K562 (cell line): Measurements from ENCODE around the gene GIPC3. TPM values are rescaled to one million over a fixed set of nuclear protein-coding genes. Genes with fewer than 3 reads are reported as not detected.

Experiments
- ATAC-seq: fragments of 200-7000 bp; cut with Tn5 transposase; 3 replicates; pipeline ENCODE4 v1.9.1; 2020; ENCODE audit warnings: moderate library complexity
- BruUV-seq: library from RNA; stranded (reverse); fragments of 400-500 nt; replicated peaks from 2 replicates; lab custom pipeline; 2021; lab: Mats Ljungman, UMichigan
- CTCF ChIA-PET: fragments of 300-600 bp; formaldehyde crosslinking; extraction: SDS; loops from one replicate; lab custom pipeline; 2021; ENCODE audit warnings: low intra/inter-chr PET ratio; lab: Yijun Ruan, JAX
- POLR2A ChIA-PET: fragments of 300-600, 350-650 bp; sonication (Branson Sonifier 250); formaldehyde crosslinking; extraction: SDS; loops from one replicate; lab custom pipeline; 2021; ENCODE audit warnings: antibody characterized with exemption, inconsistent platforms; lab: Yijun Ruan, JAX
- DNase-seq, 4 experiments: peaks; one replicate each; pipeline versions ENCODE4 v3.0.0 to v3.0.0-alpha.2; 2011 to 2018; ENCODE audit warnings: low spot score in 3 of 4, mixed read lengths in 3 of 4; ENCODE audit errors: extremely low read depth in 1 of 4
- FAIRE-seq: peaks from 2 replicates; lab custom pipeline; 2011; peaks lifted over from hg19 to GRCh38; lab: Jason Lieb, UNC
- H2AFZ ChIP-seq: 2 replicates; pipeline ENCODE4 v1.6.0; 2011; ENCODE audit warnings: low read depth, low read length, control low read depth, inconsistent platforms
- H3K27ac ChIP-seq: fragments of 200-600 bp; 3 replicates; pipeline ENCODE4 v1.8.0; 2011; ENCODE audit warnings: low read depth, mild to moderate bottlenecking, control low read depth, inconsistent platforms, low read length, moderate library complexity, mixed read lengths; ENCODE audit errors: extremely low read depth
- H3K27me3 ChIP-seq, 2 experiments: fragments of 300-600 bp in 1 of 2; 2 replicates in 1 of 2; 3 replicates in 1 of 2; pipeline versions ENCODE4 v1.6.0 to v1.8.0; 2011; ENCODE audit warnings: inconsistent platforms in 2 of 2, low read length in 2 of 2, mild to moderate bottlenecking in 1 of 2, mixed read lengths in 1 of 2, moderate library complexity in 1 of 2; ENCODE audit not compliant: control insufficient read depth in 2 of 2, insufficient read depth in 2 of 2
- H3K36me3 ChIP-seq: fragments of 300-600 bp; 3 replicates; pipeline ENCODE4 v1.8.0; 2011; ENCODE audit warnings: mild to moderate bottlenecking, low read length, inconsistent platforms; ENCODE audit not compliant: control insufficient read depth, insufficient read depth
- H3K4me1 ChIP-seq, 2 experiments: fragments of 200-600 bp in 1 of 2; replicated peaks in 1 of 2; 2 replicates in 1 of 2; 3 replicates in 1 of 2; pipeline versions ENCODE4 v1.5.1 to v1.8.0; 2011; ENCODE audit warnings: inconsistent platforms in 2 of 2, low read length in 2 of 2, mild to moderate bottlenecking in 1 of 2, mixed read lengths in 1 of 2, moderate library complexity in 1 of 2; ENCODE audit not compliant: control insufficient read depth in 2 of 2, insufficient read depth in 2 of 2
- H3K4me2 ChIP-seq: 2 replicates; pipeline ENCODE4 v1.6.1; 2011; ENCODE audit warnings: low read length, control low read depth, inconsistent platforms, mixed read lengths; ENCODE audit not compliant: insufficient read depth
- H3K4me3 ChIP-seq: fragments of 200-600 bp; sonication (generic), shearing (Covaris generic); 2 replicates; pipeline ENCODE4 v1.5.1; 2016; ENCODE audit warnings: control low read depth, inconsistent platforms
- H3K79me2 ChIP-seq: fragments of 200-600 bp; 3 replicates; pipeline ENCODE4 v1.8.0; 2011; ENCODE audit warnings: low read length, inconsistent platforms; ENCODE audit not compliant: control insufficient read depth, insufficient read depth
- H3K9ac ChIP-seq, 2 experiments: 2 replicates each; pipeline versions ENCODE4 v1.6.0 to v1.6.1; 2011; ENCODE audit warnings: low read depth in 2 of 2, low read length in 2 of 2, control low read depth in 1 of 2, inconsistent platforms in 1 of 2, mild to moderate bottlenecking in 1 of 2, mixed read lengths in 1 of 2; ENCODE audit not compliant: insufficient read depth in 1 of 2
- H3K9me1 ChIP-seq: one replicate; pipeline ENCODE4 v1.6.0; 2011; ENCODE audit warnings: inconsistent platforms, mild to moderate bottlenecking, low read length, moderate library complexity; ENCODE audit not compliant: control insufficient read depth, insufficient read depth
- H3K9me3 ChIP-seq: replicated peaks from 2 replicates; pipeline ENCODE4 v1.5.1; 2011; ENCODE audit warnings: low read depth, low read length, inconsistent platforms; ENCODE audit not compliant: control insufficient read depth, insufficient read depth
- H4K20me1 ChIP-seq: replicated peaks from 2 replicates; pipeline ENCODE4 v1.6.1; 2011; ENCODE audit warnings: low read length, inconsistent platforms, mixed read lengths; ENCODE audit not compliant: control insufficient read depth, insufficient read depth
- ARID3B ChIP-seq: fragments of 250-450 bp; sonication (Bioruptor Pico); IDR thresholded peaks from 2 replicates; pipeline ENCODE4 v1.4.0; 2020; ENCODE audit warnings: borderline replicate concordance
- ATF6 ChIP-seq: sonication (generic); formaldehyde crosslinking; IDR thresholded peaks from 2 replicates; pipeline ENCODE4 v1.4.0; 2020; ENCODE audit warnings: mild to moderate bottlenecking, missing genetic modification reagents
- CXXC5 ChIP-seq: fragments of 250-450 bp; sonication (Bioruptor Pico); IDR thresholded peaks from 2 replicates; pipeline ENCODE4 v1.8.0; 2022; ENCODE audit warnings: inconsistent platforms, mild to moderate bottlenecking, moderate library complexity
- KDM1A ChIP-seq, 2 experiments: fragments of 450-650 bp; IDR thresholded peaks; 2 replicates each; pipeline ENCODE4 v1.6.1; 2016; ENCODE audit warnings: mild to moderate bottlenecking in 2 of 2
- MAZ ChIP-seq, 2 experiments: fragments of 450-650 bp in 1 of 2; sonication (generic) in 1 of 2; formaldehyde crosslinking; IDR thresholded peaks in 1 of 2; conservative IDR thresholded peaks in 1 of 2; 2 replicates each; pipeline versions ENCODE4 v1.4.0 to v1.5.0; 2020; ENCODE audit warnings: mild to moderate bottlenecking in 1 of 2, missing genetic modification reagents in 1 of 2
- RFX7 ChIP-seq: fragments of 250-450 bp; sonication (Bioruptor Pico); IDR thresholded peaks from 2 replicates; pipeline ENCODE4 v1.5.1; 2021; ENCODE audit warnings: mild to moderate bottlenecking
- TARDBP ChIP-seq: fragments of 450-650 bp; IDR thresholded peaks from 2 replicates; pipeline ENCODE4 v1.6.1; 2016
- ZBTB17 ChIP-seq: fragments of 450-650 bp; formaldehyde crosslinking; IDR thresholded peaks from 2 replicates; pipeline ENCODE4 v1.4.0; 2020; ENCODE audit warnings: mild to moderate bottlenecking
- ZBTB7A ChIP-seq: IDR thresholded peaks from 2 replicates; pipeline ENCODE4 v1.6.1; 2011; ENCODE audit warnings: low read depth, mild to moderate bottlenecking, low read length, moderate library complexity, borderline replicate concordance; ENCODE audit not compliant: control insufficient read depth
- ZFP36 ChIP-seq: fragments of 150-350 bp; IDR thresholded peaks from 2 replicates; pipeline ENCODE4 v1.6.1; 2018; ENCODE audit warnings: low read length, low read depth; ENCODE audit not compliant: partially characterized antibody
- ZFX ChIP-seq: sonication (generic); formaldehyde crosslinking; IDR thresholded peaks from 2 replicates; pipeline ENCODE4 v1.8.0; 2022; ENCODE audit warnings: mild to moderate bottlenecking, missing genetic modification reagents, moderate library complexity
- ZNF551 ChIP-seq: fragments of 250-450 bp; sonication (Bioruptor Pico); IDR thresholded peaks from 2 replicates; pipeline ENCODE4 v1.5.0; 2021; ENCODE audit warnings: mild to moderate bottlenecking, moderate library complexity
- WGBS: fragments of 100-300 bp; shearing (Covaris generic); methylation state at CpG from one replicate; pipeline ENCODE4 v1.1.6; 2016; ENCODE audit warnings: low coverage, mixed read lengths; ENCODE audit not compliant: insufficient coverage; ENCODE audit errors: missing lambda C conversion rate; 5-methylcytosine and 5-hydroxymethylcytosine counted together
- in situ Hi-C: fragments of 300-500 bp; cut with MboI; formaldehyde crosslinking; loops from 4 replicates; pipeline ENCODE4 v1.15.0; 2018; ENCODE audit warnings: inconsistent platforms, mixed read lengths
- intact Hi-C: fragments of 100-400 bp; cut with micrococcal nuclease; formaldehyde crosslinking; loops from 2 replicates; pipeline ENCODE4 v1.14.2; 2022
- polyA plus RNA-seq, 8 experiments: library from polyadenylated mRNA; depleted of rRNA in 4 of 8; stranded (reverse) in 5 of 8; unstranded in 3 of 8; fragments of >200 nt; fragmentation: Nextera tagmentation in 2 of 8; fragmentation: Illumina TruSeq in 1 of 8; extraction: Ambion mirVana in 2 of 8; extraction: Trizol in 1 of 8; gene quantifications; 2 replicates each; pipeline versions ENCODE4 v1.2.1 to v1.2.3, GENCODE V29; 2011 to 2014; ENCODE audit warnings: inconsistent platforms in 1 of 8, missing spikeins in 1 of 8
- total RNA-seq, 7 experiments: library from RNA; depleted of rRNA in 6 of 7; stranded (reverse); fragments of >200 nt in 6 of 7; fragmentation: Illumina TruSeq in 2 of 7; extraction: Trizol in 2 of 7; gene quantifications; 2 replicates each; pipeline versions ENCODE4 v1.2.1 to v1.2.3, GENCODE V29; 2011 to 2021; ENCODE audit warnings: low replicate concordance in 1 of 7

GIPC3 gene
- total and polyA plus RNA-seq, 9 of the 15 experiments (the other 6 are each of a cell fraction or from before 2014, with no cell fraction given), result 0.03 to 3.6 (median 1.5) TPM; not detected in 1

- TF ChIP-seq ARID3B (CRISPR knock-in tag) (no peak), CXXC5 (CRISPR knock-in tag) (peak; percentile 35; the same call in 1 of the 2 replicates), ZFP36 (peak; percentile 41), ZBTB17 (no peak)
Measured at GRCh38 chr19:3618144-3618810, 33.0 kb downstream of the GIPC3 start (continued).

- Histone ChIP-seq H2AFZ (no peak overlapping the region), H3K9me3 (no peaks in the 10 kb centered on the region), H3K27me3 (no peaks in the 10 kb centered on the region), H3K79me2 (peaks cover 2% of the 10 kb centered on the region; the same call in 1 of the 3 replicates), H3K4me1 (peaks cover 4 to 74% of the 10 kb centered on the region in 2 experiments), H3K9me1 (no peaks in the 10 kb centered on the region), H3K4me3 (no peak overlapping the region), H4K20me1 (no peaks in the 10 kb centered on the region), H3K4me2 (no peak overlapping the region), H3K27ac (no peak overlapping the region), H3K36me3 (peaks cover 77% of the 10 kb centered on the region; the same call in 1 of the 3 replicates), H3K9ac (no peak overlapping the region)
- 74% methylated on average over 13 of the region's 31 CpGs for WGBS
- POLR2A ChIA-PET, result interaction anchor here (0.6 to 1.1 kb wide), 2 partner anchors 15 to 271 kb away, joined by 3 read pairs; no protein-coding TSS in a partner anchor
- ATAC-seq (no peak; the same call in 2 of the 3 replicates), DNase-seq (peak in 1 of 4 experiments; percentile 23), FAIRE-seq (no peak)
- CTCF ChIA-PET, result interaction anchor here (1.1 to 2.9 kb wide), 2 partner anchors 74 to 76 kb away, joined by 5 to 19 read pairs; no protein-coding TSS in a partner anchor
- no TSS peak for BruUV-seq
- intact Hi-C loops, result loop anchor here (1.0 kb wide), 1 partner anchor 33 kb away; no protein-coding TSS in a partner anchor
- in situ Hi-C loops, result no loop called here
- TF ChIP-seq MAZ (CRISPR knock-in tag; conservative IDR thresholded peaks at IDR 0.05 in 1 of 2, IDR thresholded peaks at IDR 0.05 in 1 of 2) (0 out of 4 replicates have a peak, but pooled peaks of 1 of the 2 experiments have one; percentile 5), ZNF551 (CRISPR knock-in tag) (no peak), ATF6 (CRISPR knock-in tag) (no peak), ZBTB7A (no peak; the same call in 1 of the 2 replicates), KDM1A (IDR thresholded peaks at IDR 0.05) (peak in 1 of 2 experiments; percentile 21; a peak in 1 of 4 replicates), TARDBP (no peak), ZFX (CRISPR knock-in tag) (peak; percentile 10; the same call in 1 of the 2 replicates), RFX7 (CRISPR knock-in tag) (no peak)
Measured at GRCh38 chr19:3618811-3619630, 33.7 kb downstream of the GIPC3 start.
